OCI-LY7 (cell line): ENCODE measurements around the gene HAPLN1. TPM values are rescaled to one million over a fixed set of nuclear protein-coding genes. Genes with fewer than 3 reads are reported as not detected.

Experiments
- BruUV-seq: library from RNA; stranded (reverse); fragments of 400-500 nt; replicated peaks from 2 replicates; lab custom pipeline; 2021; lab: Mats Ljungman, UMichigan
- CTCF ChIA-PET: fragments of 300-600 bp; sonication (Branson Sonifier 250); formaldehyde crosslinking; loops from one replicate; lab custom pipeline; 2022; ENCODE audit warnings: antibody characterized with exemption; ENCODE audit not compliant: unreplicated experiment; lab: Charles Lee
- POLR2A ChIA-PET: fragments of 300-600 bp; sonication (Branson Sonifier 250); formaldehyde crosslinking; loops from one replicate; lab custom pipeline; 2022; ENCODE audit warnings: antibody characterized with exemption; lab: Charles Lee
- DNase-seq: peaks from one replicate; pipeline ENCODE4 v3.0.0-alpha.2; 2015; ENCODE audit warnings: low spot score
- H2AFZ ChIP-seq: fragments of 200-600 bp; sonication (generic), shearing (Covaris generic); 2 replicates; pipeline ENCODE4 v1.6.1; 2014; ENCODE audit warnings: mild to moderate bottlenecking, antibody characterized with exemption, low read length, moderate library complexity
- H3K27ac ChIP-seq: fragments of 200-600 bp; sonication (generic); 2 replicates; pipeline ENCODE4 v1.5.1; 2014; ENCODE audit warnings: mixed run types, low read depth, mild to moderate bottlenecking, moderate library complexity, low read length, inconsistent platforms; ENCODE audit not compliant: poor library complexity, severe bottlenecking
- H3K36me3 ChIP-seq: fragments of 200-600 bp; sonication (generic); 2 replicates; pipeline ENCODE4 v1.6.1; 2014; ENCODE audit warnings: mild to moderate bottlenecking, antibody characterized with exemption, low read length, moderate library complexity, mixed read lengths; ENCODE audit not compliant: insufficient read depth
- H3K4me1 ChIP-seq: fragments of 200-600 bp; sonication (generic); 2 replicates; pipeline ENCODE4 v1.5.1; 2014; ENCODE audit warnings: mild to moderate bottlenecking, low read length; ENCODE audit not compliant: insufficient read depth, poor library complexity, severe bottlenecking
- H3K4me2 ChIP-seq: fragments of 200-600 bp; sonication (generic); 2 replicates; pipeline ENCODE4 v1.6.1; 2014; ENCODE audit warnings: mild to moderate bottlenecking, low read length
- H3K4me3 ChIP-seq: fragments of 200-600 bp; sonication (generic); 2 replicates; pipeline ENCODE4 v1.5.1; 2014; ENCODE audit warnings: mild to moderate bottlenecking, low read depth, low read length; ENCODE audit not compliant: poor library complexity, severe bottlenecking
- H3K79me2 ChIP-seq: fragments of 200-600 bp; sonication (generic); 2 replicates; pipeline ENCODE4 v1.6.1; 2016; ENCODE audit warnings: low read depth, mild to moderate bottlenecking, low read length, moderate library complexity, mixed read lengths; ENCODE audit not compliant: insufficient read depth
- H3K9me2 ChIP-seq: fragments of 200-600 bp; sonication (generic); 2 replicates; pipeline ENCODE4 v1.6.1; 2016; ENCODE audit warnings: mild to moderate bottlenecking, low read length, mixed read lengths; ENCODE audit not compliant: insufficient read depth
- H3K9me3 ChIP-seq: fragments of 200-600 bp; sonication (generic); 2 replicates; pipeline ENCODE4 v1.6.1; 2014; ENCODE audit warnings: mild to moderate bottlenecking, mixed run types, low read length, mixed read lengths
- H4K20me1 ChIP-seq: fragments of 200-600 bp; sonication (generic); 2 replicates; pipeline ENCODE4 v1.6.1; 2014; ENCODE audit warnings: mild to moderate bottlenecking, antibody characterized with exemption, low read length, moderate library complexity, mixed read lengths; ENCODE audit not compliant: insufficient read depth
- EZH2phosphoT487 ChIP-seq: fragments of 200-600 bp; sonication (generic); IDR thresholded peaks from 2 replicates; pipeline ENCODE4 v1.6.1; 2018; ENCODE audit warnings: low read depth, borderline replicate concordance, mild to moderate bottlenecking, mixed run types, antibody characterized with exemption, low read length, moderate library complexity, mixed read lengths
- intact Hi-C: fragments of 100-400 bp; cut with micrococcal nuclease; formaldehyde crosslinking; loops from one replicate; pipeline ENCODE4 v1.10.0; 2022; ENCODE audit not compliant: unreplicated experiment
- total RNA-seq, 2 experiments: library from RNA; depleted of rRNA in 1 of 2; stranded (reverse); fragments of >200 nt in 1 of 2; shearing (Covaris generic) in 1 of 2; gene quantifications; 2 replicates each; pipeline ENCODE4 v1.2.3, GENCODE V29; 2014 to 2022
- TF ChIP-seq, protein P1 (sequence below): fragments of 200-600 bp; sonication (generic); conservative IDR thresholded peaks from 2 replicates; pipeline ENCODE4 v1.5.1; 2014; ENCODE audit warnings: mild to moderate bottlenecking, antibody characterized with exemption, low read length, moderate library complexity, mixed read lengths

HAPLN1 gene
- total RNA-seq, 2 experiments from 2014 or later: not detected

DNA sequence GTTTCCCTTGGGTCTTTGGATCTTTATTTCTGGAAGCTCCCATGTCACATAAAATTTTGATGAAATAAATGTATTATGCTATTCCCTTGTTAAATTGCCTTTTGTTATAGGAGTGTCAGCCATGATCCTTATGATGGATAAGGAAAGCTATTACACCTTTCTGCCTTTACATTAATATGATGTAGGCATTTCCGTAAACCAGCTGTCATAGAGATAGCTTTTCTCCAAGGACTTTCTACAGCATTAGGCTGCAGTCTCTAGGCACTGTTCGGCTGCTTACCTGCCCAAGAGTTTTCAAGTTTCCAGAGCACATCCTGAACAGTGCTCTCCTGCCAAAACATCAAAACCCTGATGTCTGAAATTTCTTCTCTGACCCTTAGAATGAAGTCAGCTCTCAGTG lies 87.4 kb downstream of the HAPLN1 start:
- Histone ChIP-seq H4K20me1 (no peaks in the 10 kb centered on the region), H3K4me2 (no peak overlapping the region), H3K9me3 (no peaks in the 10 kb centered on the region), H3K27ac (no peak overlapping the region), H3K36me3 (no peaks in the 10 kb centered on the region), H3K4me3 (no peak overlapping the region), H3K79me2 (no peaks in the 10 kb centered on the region), H2AFZ (no peak overlapping the region), H3K4me1 (no peaks in the 10 kb centered on the region), H3K9me2 (no peaks in the 10 kb centered on the region)
- no peak for TF ChIP-seq EZH2phosphoT487
- TF ChIP-seq, protein P1, sequence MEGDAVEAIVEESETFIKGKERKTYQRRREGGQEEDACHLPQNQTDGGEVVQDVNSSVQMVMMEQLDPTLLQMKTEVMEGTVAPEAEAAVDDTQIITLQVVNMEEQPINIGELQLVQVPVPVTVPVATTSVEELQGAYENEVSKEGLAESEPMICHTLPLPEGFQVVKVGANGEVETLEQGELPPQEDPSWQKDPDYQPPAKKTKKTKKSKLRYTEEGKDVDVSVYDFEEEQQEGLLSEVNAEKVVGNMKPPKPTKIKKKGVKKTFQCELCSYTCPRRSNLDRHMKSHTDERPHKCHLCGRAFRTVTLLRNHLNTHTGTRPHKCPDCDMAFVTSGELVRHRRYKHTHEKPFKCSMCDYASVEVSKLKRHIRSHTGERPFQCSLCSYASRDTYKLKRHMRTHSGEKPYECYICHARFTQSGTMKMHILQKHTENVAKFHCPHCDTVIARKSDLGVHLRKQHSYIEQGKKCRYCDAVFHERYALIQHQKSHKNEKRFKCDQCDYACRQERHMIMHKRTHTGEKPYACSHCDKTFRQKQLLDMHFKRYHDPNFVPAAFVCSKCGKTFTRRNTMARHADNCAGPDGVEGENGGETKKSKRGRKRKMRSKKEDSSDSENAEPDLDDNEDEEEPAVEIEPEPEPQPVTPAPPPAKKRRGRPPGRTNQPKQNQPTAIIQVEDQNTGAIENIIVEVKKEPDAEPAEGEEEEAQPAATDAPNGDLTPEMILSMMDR: no peak
- intact Hi-C loops: no loop called here
- ChIA-PET POLR2A (no interaction called here), CTCF (no interaction called here)
- BruUV-seq: no TSS peak
- DNase-seq: no peak

DNA sequence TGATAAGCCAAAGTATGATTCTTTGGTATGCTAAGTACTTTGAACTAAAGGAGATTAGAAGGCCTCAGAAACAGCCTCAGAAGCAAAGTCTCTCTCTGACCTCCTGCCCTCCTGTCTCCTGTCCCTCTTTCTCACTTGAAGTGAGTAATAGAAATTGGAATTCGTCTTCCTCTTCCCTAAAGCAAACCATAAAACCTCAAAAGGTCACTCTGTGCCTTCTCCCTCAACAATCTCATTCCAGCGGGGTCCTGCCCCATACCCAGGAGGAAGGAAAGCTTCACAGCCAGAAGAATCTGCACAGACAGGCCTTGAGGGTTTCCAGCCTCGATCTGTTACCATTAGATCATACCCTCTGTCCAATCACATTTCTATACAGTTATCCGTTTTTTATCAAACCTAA lies 87.8 kb downstream of the HAPLN1 start:
- no peaks in the 10 kb centered on the region for H3K9me3 ChIP-seq
- intact Hi-C loops: no loop called here
- H3K4me1 ChIP-seq: no peaks in the 10 kb centered on the region
- BruUV-seq: no TSS peak
- DNase-seq: no peak
- no peak for TF ChIP-seq EZH2phosphoT487
- no peaks in the 10 kb centered on the region for H3K79me2 ChIP-seq
- H4K20me1 ChIP-seq: no peaks in the 10 kb centered on the region
- H3K36me3 ChIP-seq: no peaks in the 10 kb centered on the region
- no peak overlapping the region for H3K4me3 ChIP-seq
- H3K4me2 ChIP-seq: no peak overlapping the region
- H3K9me2 ChIP-seq: no peaks in the 10 kb centered on the region
- H2AFZ ChIP-seq: no peak overlapping the region
- POLR2A ChIA-PET: interaction anchor here (0.7 to 0.9 kb wide), 2 partner anchors 15 to 34 kb away, joined by 3 read pairs; no protein-coding TSS in a partner anchor
- H3K27ac ChIP-seq: no peak overlapping the region
- CTCF ChIA-PET: no interaction called here

DNA sequence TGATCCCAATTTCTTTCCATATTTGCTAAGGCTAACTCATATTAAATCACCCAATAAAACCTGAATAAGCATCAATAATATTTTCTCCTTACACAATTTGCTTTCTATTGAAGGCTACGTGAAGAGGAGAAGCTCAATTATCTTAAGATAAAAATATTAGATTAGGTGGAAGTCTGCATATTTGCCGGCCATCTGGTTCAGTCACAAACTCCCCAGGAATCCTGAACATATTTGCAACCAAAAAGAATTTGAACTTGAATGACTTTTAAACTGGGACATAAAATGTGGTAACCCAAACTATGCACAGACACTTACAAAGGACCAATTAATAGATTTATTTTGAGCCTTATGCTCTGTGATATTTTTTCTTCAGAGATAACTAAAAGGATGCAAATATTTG lies 92.3 kb downstream of the HAPLN1 start:
- no peak overlapping the region for H3K27ac ChIP-seq
- DNase-seq: no peak
- no peaks in the 10 kb centered on the region for H4K20me1 ChIP-seq
- intact Hi-C loops: no loop called here
- no peaks in the 10 kb centered on the region for H3K9me3 ChIP-seq
- TF ChIP-seq, protein P1: no peak
- no peak for TF ChIP-seq EZH2phosphoT487
- H3K4me2 ChIP-seq: no peak overlapping the region
- H3K36me3 ChIP-seq: no peaks in the 10 kb centered on the region
- H3K4me3 ChIP-seq: no peak overlapping the region
- H3K4me1 ChIP-seq: no peaks in the 10 kb centered on the region
- no peaks in the 10 kb centered on the region for H3K9me2 ChIP-seq
- ChIA-PET CTCF (no interaction called here), POLR2A (interaction anchor here (1.0 kb wide), 1 partner anchor 8 kb away, joined by 3 read pairs; no protein-coding TSS in a partner anchor)
- no peak overlapping the region for H2AFZ ChIP-seq
- H3K79me2 ChIP-seq: no peaks in the 10 kb centered on the region
- no TSS peak for BruUV-seq
